Stomach (tissue), 4 donors: Measurements from ENCODE around the gene SCFD2.

ENCODE experiments used
- CTCF ChIP-seq, 7 experiments: fragments of 450-650 bp in 4 of 7; fragments of 200-600 bp in 3 of 7; sonication (generic) in 3 of 7; IDR thresholded peaks; one replicate each; pipeline ENCODE4 v1.5.1; 2016 to 2019; ENCODE audit warnings: antibody characterized with exemption in 7 of 7, control low read depth in 2 of 7, mild to moderate bottlenecking in 1 of 7
- POLR2A ChIP-seq, 4 donors: fragments of 450-650 bp; IDR thresholded peaks; one replicate each; pipeline ENCODE4 v1.6.1; 2016; ENCODE audit warnings: antibody characterized with exemption in 4 of 4, control low read depth in 2 of 4, mild to moderate bottlenecking in 1 of 4, moderate library complexity in 1 of 4

DNA sequence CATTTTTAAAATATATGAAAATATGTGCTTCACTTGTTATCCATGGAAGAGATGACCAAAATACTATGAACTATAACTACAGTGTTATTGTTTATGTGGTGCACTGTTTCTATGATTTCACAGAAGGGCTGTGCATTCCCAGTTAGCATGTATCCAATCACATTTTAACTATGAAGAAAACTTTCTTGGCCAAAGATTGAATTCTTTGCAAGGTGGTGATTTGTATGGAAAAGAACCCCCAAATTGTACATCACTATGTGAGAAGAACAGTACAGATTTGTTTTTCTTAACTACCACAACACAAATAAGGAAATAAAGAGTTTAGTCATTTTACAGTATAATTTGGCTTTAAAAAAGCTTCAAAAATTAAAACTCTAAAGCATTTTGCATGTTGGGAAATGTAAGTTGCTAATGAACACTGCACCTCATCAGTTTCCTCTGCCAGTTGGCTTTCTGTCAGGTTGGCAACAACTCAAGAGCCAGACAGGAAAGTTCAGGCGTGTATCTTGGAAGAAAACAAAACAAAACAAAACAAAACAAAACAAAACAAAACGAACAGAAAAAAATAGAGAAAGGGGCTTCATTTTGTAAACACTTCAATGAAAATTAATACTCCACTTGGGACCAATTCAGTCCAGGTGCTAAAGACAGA lies 237.0 kb downstream of the SCFD2 start:
- no peak for TF ChIP-seq POLR2A (IDR thresholded peaks at IDR 0.05)
- no peak for TF ChIP-seq CTCF (IDR thresholded peaks at IDR 0.05)
